IMR-90 (cell line): ENCODE data around the gene TFIP11. TPM values are rescaled to one million over a fixed set of nuclear protein-coding genes. Genes with fewer than 3 reads are reported as not detected.

Experiments
- ATAC-seq: fragments of 200-7000 bp; cut with Tn5 transposase; 2 replicates; pipeline ENCODE4 v1.9.1; 2020; ENCODE audit warnings: low read depth, mild to moderate bottlenecking, moderate library complexity
- BruUV-seq: library from RNA; stranded (reverse); fragments of 400-500 nt; replicated peaks from 2 replicates; lab custom pipeline; 2021; lab: Mats Ljungman, UMichigan
- CTCF ChIA-PET: fragments of 300-600 bp; formaldehyde crosslinking; extraction: SDS; loops from one replicate; lab custom pipeline; 2021; ENCODE audit warnings: antibody characterized with exemption; lab: Yijun Ruan, JAX
- POLR2A ChIA-PET: fragments of 300-600 bp; sonication (Branson Sonifier 250); formaldehyde crosslinking; loops from one replicate; lab custom pipeline; 2022; ENCODE audit warnings: antibody characterized with exemption; ENCODE audit not compliant: unreplicated experiment; lab: Charles Lee
- DNase-seq: peaks from one replicate; pipeline ENCODE4 v3.0.0; 2013
- H2AFZ ChIP-seq: replicated peaks from 2 replicates; pipeline ENCODE3; 2013; ENCODE audit warnings: low read length, mild to moderate bottlenecking; ENCODE audit not compliant: poor library complexity
- H2AK5ac ChIP-seq: 2 replicates; pipeline ENCODE4 v1.6.1; 2013; ENCODE audit warnings: low read depth, low read length, inconsistent platforms
- H2AK9ac ChIP-seq: replicated peaks from 2 replicates; pipeline ENCODE3; 2013; ENCODE audit warnings: mild to moderate bottlenecking, low read depth, low read length, moderate library complexity; ENCODE audit not compliant: poor library complexity
- H2BK120ac ChIP-seq: 2 replicates; pipeline ENCODE4 v1.6.1; 2013; ENCODE audit warnings: low read depth, low read length, inconsistent platforms
- H2BK15ac ChIP-seq: 3 replicates; pipeline ENCODE4 v1.6.1; 2013; ENCODE audit warnings: low read depth, low read length, inconsistent platforms
- H2BK20ac ChIP-seq: 2 replicates; pipeline ENCODE4 v1.6.1; 2013; ENCODE audit warnings: low read depth, mild to moderate bottlenecking, inconsistent platforms, low read length, moderate library complexity
- H2BK5ac ChIP-seq: 2 replicates; pipeline ENCODE4 v1.6.1; 2013; ENCODE audit warnings: mild to moderate bottlenecking, low read depth, low read length, inconsistent platforms; ENCODE audit not compliant: poor library complexity, severe bottlenecking
- H3K14ac ChIP-seq: replicated peaks from 2 replicates; pipeline ENCODE4 v1.6.1; 2013; ENCODE audit warnings: low read depth, low read length, inconsistent platforms
- H3K18ac ChIP-seq: 2 replicates; pipeline ENCODE4 v1.6.1; 2013; ENCODE audit warnings: low read depth, low read length, control low read depth
- H3K23ac ChIP-seq: 2 replicates; pipeline ENCODE4 v1.6.1; 2013; ENCODE audit warnings: low read depth, low read length, inconsistent platforms
- H3K27ac ChIP-seq: 2 replicates; pipeline ENCODE4 v1.5.1; 2013; ENCODE audit warnings: mild to moderate bottlenecking, control low read depth, low read length; ENCODE audit not compliant: insufficient read depth
- H3K27me3 ChIP-seq: 2 replicates; pipeline ENCODE4 v1.6.1; 2013; ENCODE audit warnings: low read length; ENCODE audit not compliant: control insufficient read depth, insufficient read depth
- H3K36me3 ChIP-seq: 2 replicates; pipeline ENCODE4 v1.6.1; 2013; ENCODE audit warnings: low read length, mixed read lengths; ENCODE audit not compliant: control insufficient read depth, insufficient read depth
- H3K4ac ChIP-seq: 2 replicates; pipeline ENCODE4 v1.6.1; 2013; ENCODE audit warnings: low read depth, low read length, inconsistent platforms
- H3K4me1 ChIP-seq: 2 replicates; pipeline ENCODE4 v1.6.1; 2013; ENCODE audit warnings: low read length, mixed read lengths; ENCODE audit not compliant: control insufficient read depth, insufficient read depth
- H3K4me2 ChIP-seq: 2 replicates; pipeline ENCODE4 v1.6.1; 2013; ENCODE audit warnings: low read depth, mild to moderate bottlenecking, control low read depth, low read length, moderate library complexity
- H3K4me3 ChIP-seq: 2 replicates; pipeline ENCODE4 v1.5.1; 2013; ENCODE audit warnings: low read depth, mild to moderate bottlenecking, control low read depth, low read length, moderate library complexity; ENCODE audit not compliant: insufficient read depth
- H3K56ac ChIP-seq: 2 replicates; pipeline ENCODE4 v1.6.1; 2013; ENCODE audit warnings: low read length, inconsistent platforms; ENCODE audit not compliant: insufficient read depth; ENCODE audit errors: extremely low read depth
- H3K79me1 ChIP-seq, 2 experiments: 2 replicates each; pipeline ENCODE4 v1.6.1; 2013; ENCODE audit warnings: low read length in 2 of 2, inconsistent platforms in 1 of 2, low read depth in 1 of 2
- H3K9ac ChIP-seq: 2 replicates; pipeline ENCODE4 v1.6.1; 2013; ENCODE audit warnings: low read depth, low read length, control low read depth
- H3K9me1 ChIP-seq: 2 replicates; pipeline ENCODE4 v1.6.1; 2013; ENCODE audit warnings: low read length, inconsistent platforms; ENCODE audit not compliant: insufficient read depth
- H3K9me3 ChIP-seq: 2 replicates; pipeline ENCODE4 v1.6.1; 2013; ENCODE audit warnings: low read length; ENCODE audit not compliant: control insufficient read depth, insufficient read depth
- H4K20me1 ChIP-seq: 2 replicates; pipeline ENCODE4 v1.6.1; 2013; ENCODE audit warnings: low read length, inconsistent platforms; ENCODE audit not compliant: insufficient read depth
- H4K5ac ChIP-seq: 2 replicates; pipeline ENCODE4 v1.6.1; 2013; ENCODE audit warnings: mild to moderate bottlenecking, low read depth, low read length, control low read depth
- H4K8ac ChIP-seq, 2 experiments: 2 replicates each; pipeline ENCODE4 v1.6.1; 2013; ENCODE audit warnings: low read depth in 2 of 2, low read length in 2 of 2, control low read depth in 1 of 2, inconsistent platforms in 1 of 2
- H4K91ac ChIP-seq: 2 replicates; pipeline ENCODE4 v1.6.1; 2013; ENCODE audit warnings: low read depth, low read length, inconsistent platforms; ENCODE audit not compliant: insufficient read depth
- BHLHE40 ChIP-seq: fragments of 150-350 bp; IDR thresholded peaks from 2 replicates; pipeline ENCODE4 v1.6.1; 2016; ENCODE audit warnings: mild to moderate bottlenecking, low read depth, low read length
- CEBPB ChIP-seq: IDR thresholded peaks from 2 replicates; pipeline ENCODE4 v1.6.1; 2012; ENCODE audit warnings: low read depth, low read length, improper control_type of control experiment
- CHD1 ChIP-seq: IDR thresholded peaks from 2 replicates; pipeline ENCODE4 v1.6.1; 2012; ENCODE audit warnings: low read depth, low read length, improper control_type of control experiment
- ELK1 ChIP-seq: fragments of 150-350 bp; IDR thresholded peaks from 2 replicates; pipeline ENCODE4 v1.6.1; 2016; ENCODE audit warnings: low read depth, mild to moderate bottlenecking, low read length, moderate library complexity, borderline replicate concordance
- MAFK ChIP-seq: IDR thresholded peaks from 2 replicates; pipeline ENCODE4 v1.6.1; 2012; ENCODE audit warnings: low read depth, low read length, improper control_type of control experiment
- MAZ ChIP-seq: IDR thresholded peaks from 2 replicates; pipeline ENCODE4 v1.6.1; 2012; ENCODE audit warnings: low read depth, mild to moderate bottlenecking, low read length, improper control_type of control experiment, moderate library complexity, borderline replicate concordance
- MXI1 ChIP-seq: IDR thresholded peaks from 2 replicates; pipeline ENCODE4 v1.6.1; 2012; ENCODE audit warnings: low read depth, mild to moderate bottlenecking, low read length, moderate library complexity, borderline replicate concordance
- POLR2A ChIP-seq: IDR thresholded peaks from 2 replicates; pipeline ENCODE4 v1.6.1; 2012; ENCODE audit warnings: mild to moderate bottlenecking, low read depth, low read length
- RAD21 ChIP-seq: IDR thresholded peaks from 2 replicates; pipeline ENCODE4 v1.6.1; 2012; ENCODE audit warnings: low read length, improper control_type of control experiment
- RCOR1 ChIP-seq: IDR thresholded peaks from 2 replicates; pipeline ENCODE4 v1.6.1; 2012; ENCODE audit warnings: mild to moderate bottlenecking, low read length, improper control_type of control experiment; ENCODE audit not compliant: insufficient replicate concordance
- RFX5 ChIP-seq: IDR thresholded peaks from 2 replicates; pipeline ENCODE4 v1.8.0; 2012; ENCODE audit warnings: low read depth, mild to moderate bottlenecking, low read length, moderate library complexity
- SMC3 ChIP-seq: fragments of 150-350 bp; IDR thresholded peaks from 2 replicates; pipeline ENCODE4 v1.6.1; 2016; ENCODE audit warnings: low read depth, mild to moderate bottlenecking, antibody characterized with exemption, low read length, moderate library complexity
- USF2 ChIP-seq: fragments of 150-350 bp; IDR thresholded peaks from 2 replicates; pipeline ENCODE4 v1.6.1; 2017; ENCODE audit warnings: mild to moderate bottlenecking, antibody characterized with exemption, low read length, low read depth
- WGBS, 2 experiments: methylation state at CpG; one replicate each; pipeline versions ENCODE4 v1.1.5 to v1.1.7; 2013; ENCODE audit warnings: missing lambda C conversion rate in 2 of 2; ENCODE audit not compliant: insufficient read length in 1 of 2; ENCODE audit errors: extremely low coverage in 2 of 2; 5-methylcytosine and 5-hydroxymethylcytosine counted together
- dilution Hi-C: fragments of 300-500 bp; cut with HindIII; formaldehyde crosslinking; loops from one replicate; pipeline ENCODE4 v1.14.3; 2018; ENCODE audit warnings: low sequenced_read_pairs; ENCODE audit not compliant: unreplicated experiment
- in situ Hi-C: fragments of 300-500 bp; cut with MboI; formaldehyde crosslinking; loops from 3 replicates; pipeline ENCODE4 v1.14.3; 2019; ENCODE audit warnings: low sequenced_read_pairs, inconsistent platforms, mixed read lengths
- intact Hi-C: fragments of 100-400 bp; cut with micrococcal nuclease; formaldehyde crosslinking; loops from 2 replicates; pipeline ENCODE4 v1.10.0; 2022
- polyA plus RNA-seq, 3 experiments: library from polyadenylated mRNA; depleted of rRNA; stranded (reverse); fragments of >200 nt; gene quantifications; 2 replicates each; pipeline ENCODE4 v1.2.3, GENCODE V29; 2012; ENCODE audit warnings: low replicate concordance in 1 of 3
- total RNA-seq: library from RNA; depleted of rRNA; stranded (reverse); fragments of >200 nt; gene quantifications from 2 replicates; pipeline ENCODE4 v1.2.3, GENCODE V29; 2012
- TF ChIP-seq, protein P1 (sequence below): conservative IDR thresholded peaks from 2 replicates; pipeline ENCODE4 v1.5.1; 2012; ENCODE audit warnings: mild to moderate bottlenecking, low read depth, low read length, improper control_type of control experiment

The TFIP11 gene
- total and polyA plus RNA-seq, 2 of the 4 experiments (the other 2 are of a cell fraction): 22.5 to 43.2 TPM

GRCh38 chr22:26550498-26551033 lies 38.3 kb upstream of the TFIP11 start:
- Histone ChIP-seq H3K9me1 (peaks cover 40% of the 10 kb centered on the region), H3K27ac (peak overlapping the region; percentile 23), H4K5ac (0 out of 2 replicates have a peak overlapping the region, but pooled peaks have one; percentile 9), H2BK5ac (peak overlapping the region; percentile 88), H2BK15ac (peak overlapping the region; percentile 87; the same call in 2 of the 3 replicates), H4K20me1 (no peaks in the 10 kb centered on the region), H3K4me1 (peaks cover 23% of the 10 kb centered on the region), H3K56ac (peak overlapping the region; percentile 67; the same call in 1 of the 2 replicates), H2BK20ac (peak overlapping the region; percentile 85), H3K9me3 (no peaks in the 10 kb centered on the region), H3K4me2 (peak overlapping the region; percentile 33; the same call in 1 of the 2 replicates), H3K79me1 (peaks cover 45 to 78% of the 10 kb centered on the region in 2 experiments), H4K8ac (peak overlapping the region; percentile 34 to 92; a peak in 3 of 4 replicates), H4K91ac (peak overlapping the region; percentile 98), H2AK9ac (peak overlapping the region; percentile 84), H3K4me3 (no peak overlapping the region), H3K18ac (peak overlapping the region; percentile 39; the same call in 1 of the 2 replicates), H2BK120ac (peak overlapping the region; percentile 91), H2AFZ (peak overlapping the region; percentile 33), H3K27me3 (no peaks in the 10 kb centered on the region), H3K14ac (peak overlapping the region; percentile 75), H3K36me3 (no peaks in the 10 kb centered on the region), H3K4ac (peak overlapping the region; percentile 97), H3K9ac (no peak overlapping the region), H3K23ac (peak overlapping the region; percentile 77), H2AK5ac (peak overlapping the region; percentile 77; the same call in 1 of the 2 replicates)
- ChIA-PET CTCF (no interaction called here), POLR2A (interaction anchor here (0.5 kb wide), 1 partner anchor 26 kb away, joined by 6 read pairs; no protein-coding TSS in a partner anchor)
- intact Hi-C loops: loop anchor here (1.0 kb wide), 1 partner anchor 19 kb away; no protein-coding TSS in a partner anchor
- peak; percentile 98 for DNase-seq
- BruUV-seq: no TSS peak
- in situ Hi-C loops: no loop called here
- 0% methylated on average over 2 of the region's 8 CpGs; no CpG with 5 or more reads in 1 of the 2 experiments for WGBS, 2 experiments
- peak; percentile 81 for ATAC-seq
- dilution Hi-C loops: no loop called here
- TF ChIP-seq, protein P1, sequence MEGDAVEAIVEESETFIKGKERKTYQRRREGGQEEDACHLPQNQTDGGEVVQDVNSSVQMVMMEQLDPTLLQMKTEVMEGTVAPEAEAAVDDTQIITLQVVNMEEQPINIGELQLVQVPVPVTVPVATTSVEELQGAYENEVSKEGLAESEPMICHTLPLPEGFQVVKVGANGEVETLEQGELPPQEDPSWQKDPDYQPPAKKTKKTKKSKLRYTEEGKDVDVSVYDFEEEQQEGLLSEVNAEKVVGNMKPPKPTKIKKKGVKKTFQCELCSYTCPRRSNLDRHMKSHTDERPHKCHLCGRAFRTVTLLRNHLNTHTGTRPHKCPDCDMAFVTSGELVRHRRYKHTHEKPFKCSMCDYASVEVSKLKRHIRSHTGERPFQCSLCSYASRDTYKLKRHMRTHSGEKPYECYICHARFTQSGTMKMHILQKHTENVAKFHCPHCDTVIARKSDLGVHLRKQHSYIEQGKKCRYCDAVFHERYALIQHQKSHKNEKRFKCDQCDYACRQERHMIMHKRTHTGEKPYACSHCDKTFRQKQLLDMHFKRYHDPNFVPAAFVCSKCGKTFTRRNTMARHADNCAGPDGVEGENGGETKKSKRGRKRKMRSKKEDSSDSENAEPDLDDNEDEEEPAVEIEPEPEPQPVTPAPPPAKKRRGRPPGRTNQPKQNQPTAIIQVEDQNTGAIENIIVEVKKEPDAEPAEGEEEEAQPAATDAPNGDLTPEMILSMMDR: no peak
- TF ChIP-seq MXI1 (peak; percentile 79), CEBPB (peak; percentile 34; the same call in 1 of the 2 replicates), CHD1 (no peak), RAD21 (no peak; the same call in 1 of the 2 replicates), RCOR1 (no peak), MAFK (peak; percentile 43), POLR2A (no peak; the same call in 1 of the 2 replicates), MAZ (no peak; the same call in 1 of the 2 replicates), RFX5 (no peak), ELK1 (no peak), BHLHE40 (peak; percentile 91), USF2 (peak; percentile 92), SMC3 (no peak)
